ELR (cell line): Measurements from ENCODE around the gene RFLNA.

Experiments
- DNase-seq: peaks from one replicate; pipeline ENCODE4 v3.0.0-alpha.2; 2015; ENCODE audit warnings: low read depth

The RFLNA gene

GRCh38 chr12:124294780-124295341, at the start of gene RFLNA:
Gene RFLNA, plus strand, starts transcription at chr12:124295093. Its CDS starts 337 bp downstream, at chr12:124295430.
- no peak for DNase-seq

DNA sequence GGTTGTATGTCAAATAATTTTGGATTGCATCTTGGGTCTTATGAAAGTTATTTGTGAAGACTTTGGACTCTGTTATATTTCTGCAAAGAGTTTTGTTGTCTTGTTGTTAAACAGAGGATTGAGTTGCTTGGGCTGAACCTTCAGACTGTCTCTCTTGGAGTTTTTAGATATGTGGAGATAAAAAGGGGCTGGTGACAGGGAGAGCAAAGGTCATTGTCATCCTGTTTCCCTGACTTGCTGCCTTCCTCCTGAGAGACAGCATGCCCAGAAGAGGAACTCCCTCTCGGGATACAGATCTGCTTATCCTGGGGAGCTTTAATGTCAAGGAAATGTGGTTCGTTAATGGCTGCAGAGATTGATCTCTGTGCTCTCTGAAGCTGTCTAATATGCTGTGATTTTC, 47.6 kb upstream of the RFLNA start:
- DNase-seq, result no peak

- DNase-seq, result no peak
Measured at GRCh38 chr12:124248941-124249825, 45.7 kb upstream of the RFLNA start.

- no peak for DNase-seq
Measured at GRCh38 chr12:124251186-124251585, 43.7 kb upstream of the RFLNA start.

DNA sequence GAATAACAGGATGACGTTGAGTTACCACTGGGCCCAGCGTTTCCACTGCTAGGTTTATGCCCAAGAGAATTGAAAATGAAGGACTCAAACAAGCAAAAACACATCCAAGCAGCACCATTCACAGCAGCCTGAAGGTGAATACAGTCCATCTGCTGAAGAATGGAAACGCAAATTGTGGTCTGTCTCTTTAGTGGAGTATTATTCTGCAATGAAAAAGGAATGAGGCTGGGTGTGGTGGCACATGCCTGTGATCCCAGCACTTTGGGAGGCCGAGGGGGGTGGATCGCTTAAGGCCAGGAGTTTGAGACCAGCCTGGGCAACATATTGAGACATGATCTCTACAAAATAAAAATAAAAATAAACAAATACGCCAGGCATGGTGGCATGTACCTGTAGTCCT, 41.9 kb upstream of the RFLNA start:
- no peak for DNase-seq

DNA sequence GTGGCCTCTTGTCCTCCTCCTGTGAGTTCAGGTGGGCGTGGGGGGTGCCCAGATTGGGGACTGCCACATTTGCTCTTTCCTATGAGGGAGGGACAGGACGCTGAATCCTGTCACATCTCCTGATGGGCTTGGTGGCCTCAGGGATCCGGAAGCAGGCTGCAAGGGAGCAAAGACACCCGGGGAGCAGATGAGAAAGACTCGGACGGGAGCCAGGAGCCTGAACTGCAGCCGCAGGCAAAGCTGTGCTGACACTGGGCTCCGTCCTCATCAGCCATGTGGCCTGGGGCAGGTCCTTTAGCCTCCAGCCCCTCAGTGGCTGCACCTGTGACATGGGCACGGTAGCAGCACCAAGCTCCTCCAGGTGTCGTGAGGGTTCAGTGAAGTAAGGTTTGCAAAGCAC, 40.8 kb upstream of the RFLNA start:
- DNase-seq, result no peak

GRCh38 chr12:124259154-124260066, 35.5 kb upstream of the RFLNA start:
- DNase-seq, result peak; percentile 6

DNA sequence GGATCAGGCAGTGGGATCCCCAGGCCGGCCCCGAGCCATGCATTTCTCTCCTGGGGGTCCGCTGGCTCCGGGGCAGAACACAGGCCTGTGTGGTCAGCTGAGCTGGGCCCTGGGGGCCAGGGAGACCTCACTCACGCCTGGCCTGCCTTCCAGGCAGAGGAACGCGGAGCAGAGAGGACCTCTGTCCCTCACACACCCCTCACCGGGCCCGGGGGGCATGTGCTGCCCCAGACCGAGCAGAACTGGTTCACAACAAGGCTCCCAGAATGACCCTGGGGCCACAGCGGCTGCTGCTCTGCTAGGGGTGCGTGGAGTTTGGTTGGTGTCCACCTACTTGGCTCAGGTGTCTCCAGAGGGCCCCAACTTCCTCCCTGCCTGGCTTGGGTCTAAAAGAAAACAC, 33.0 kb upstream of the RFLNA start:
- DNase-seq, result no peak

DNA sequence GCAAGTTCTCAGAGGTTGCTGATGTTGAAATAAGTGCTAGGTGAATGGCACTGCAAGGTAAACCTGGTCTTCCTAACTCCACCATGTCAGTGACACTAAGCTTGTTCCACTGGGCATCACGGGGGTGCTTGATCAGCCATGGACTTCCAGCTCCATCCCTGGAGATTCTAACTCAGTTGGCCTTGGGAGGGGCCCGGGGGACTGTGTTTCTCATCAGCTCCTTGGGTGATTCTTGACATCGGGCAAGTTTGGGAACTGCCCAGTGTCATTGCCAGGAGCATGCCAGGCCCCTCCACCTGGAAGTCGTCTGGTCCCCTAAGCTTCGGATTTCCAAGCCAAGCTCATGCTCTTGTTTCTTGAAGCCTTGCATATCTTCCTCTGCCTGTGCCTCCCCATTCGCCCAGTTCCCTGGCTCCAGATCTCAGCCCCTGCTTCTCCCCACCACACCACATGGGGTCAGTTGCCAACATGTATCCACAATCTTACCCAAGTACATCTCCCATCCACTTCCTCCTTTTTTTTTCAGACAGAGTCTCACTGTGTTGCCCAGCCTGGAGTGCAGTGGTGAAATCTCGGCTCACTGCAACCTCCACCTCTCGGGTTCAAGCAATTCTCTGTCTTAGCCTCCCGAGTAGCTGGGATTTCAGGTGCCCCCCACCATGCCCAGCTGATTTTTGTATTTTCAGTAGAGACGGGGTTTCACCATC, 30.7 kb upstream of the RFLNA start:
- no peak for DNase-seq

DNA sequence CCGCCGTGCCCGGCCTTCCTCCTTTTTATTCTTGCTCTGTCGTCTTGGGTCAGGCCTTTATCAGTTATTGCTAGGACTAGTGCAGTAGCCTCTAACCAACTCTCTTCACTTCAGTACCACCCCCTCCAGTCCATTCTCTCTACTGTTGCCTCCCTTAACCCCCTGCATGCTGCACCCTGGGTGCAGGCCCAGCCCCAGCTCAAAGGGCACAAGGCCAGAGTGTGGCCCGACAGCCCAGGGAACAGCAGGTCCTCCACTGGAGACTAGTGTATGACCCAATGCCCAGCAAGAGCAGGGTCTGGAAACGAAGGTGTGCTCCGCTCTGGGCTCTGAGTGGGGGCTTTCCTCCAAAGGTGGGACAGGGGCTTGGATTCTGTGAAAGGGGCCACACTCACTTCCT, 30.0 kb upstream of the RFLNA start:
- no peak for DNase-seq

- no peak for DNase-seq
Measured at GRCh38 chr12:124267205-124267778, 27.6 kb upstream of the RFLNA start.

DNA sequence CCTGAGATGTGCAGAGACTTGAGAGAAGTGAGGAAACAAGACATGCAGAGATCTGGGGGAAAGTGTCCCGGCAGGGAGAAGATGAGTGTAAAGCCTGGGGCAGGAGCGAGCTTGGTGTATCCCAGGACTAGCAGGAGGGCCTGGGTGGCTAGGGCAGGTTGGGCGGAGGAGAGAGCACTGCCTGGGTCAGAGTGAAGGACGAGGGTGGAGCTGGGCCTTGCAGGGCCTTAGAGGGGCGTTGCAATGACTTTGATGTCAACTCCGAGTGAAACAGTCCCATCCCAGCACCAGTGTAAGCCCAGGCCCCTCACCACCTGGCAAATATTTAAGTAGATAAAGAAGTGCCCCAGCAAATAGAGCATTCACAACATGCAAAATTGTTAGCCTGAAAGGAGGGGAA, 24.2 kb upstream of the RFLNA start:
- DNase-seq, result no peak

GRCh38 chr12:124273630-124274029, 21.3 kb upstream of the RFLNA start:
- DNase-seq, result peak; percentile 59

DNA sequence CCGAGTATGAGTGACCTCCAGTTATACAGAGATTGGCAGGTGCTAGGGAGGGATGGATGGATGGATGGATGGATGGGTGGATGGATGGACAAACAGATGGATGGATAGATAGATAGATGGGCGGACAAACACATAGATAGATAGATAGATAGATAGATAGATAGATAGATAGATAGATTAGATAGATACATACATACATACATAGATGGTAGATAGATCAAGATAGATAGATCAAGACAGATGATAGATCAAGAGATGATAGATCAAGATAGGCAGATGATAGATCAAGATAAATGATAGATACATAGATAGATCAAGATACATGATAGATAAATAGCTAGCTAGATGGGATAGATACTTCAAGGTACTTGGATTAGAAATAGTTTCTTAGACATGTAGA, 18.6 kb upstream of the RFLNA start:
- no peak for DNase-seq

DNA sequence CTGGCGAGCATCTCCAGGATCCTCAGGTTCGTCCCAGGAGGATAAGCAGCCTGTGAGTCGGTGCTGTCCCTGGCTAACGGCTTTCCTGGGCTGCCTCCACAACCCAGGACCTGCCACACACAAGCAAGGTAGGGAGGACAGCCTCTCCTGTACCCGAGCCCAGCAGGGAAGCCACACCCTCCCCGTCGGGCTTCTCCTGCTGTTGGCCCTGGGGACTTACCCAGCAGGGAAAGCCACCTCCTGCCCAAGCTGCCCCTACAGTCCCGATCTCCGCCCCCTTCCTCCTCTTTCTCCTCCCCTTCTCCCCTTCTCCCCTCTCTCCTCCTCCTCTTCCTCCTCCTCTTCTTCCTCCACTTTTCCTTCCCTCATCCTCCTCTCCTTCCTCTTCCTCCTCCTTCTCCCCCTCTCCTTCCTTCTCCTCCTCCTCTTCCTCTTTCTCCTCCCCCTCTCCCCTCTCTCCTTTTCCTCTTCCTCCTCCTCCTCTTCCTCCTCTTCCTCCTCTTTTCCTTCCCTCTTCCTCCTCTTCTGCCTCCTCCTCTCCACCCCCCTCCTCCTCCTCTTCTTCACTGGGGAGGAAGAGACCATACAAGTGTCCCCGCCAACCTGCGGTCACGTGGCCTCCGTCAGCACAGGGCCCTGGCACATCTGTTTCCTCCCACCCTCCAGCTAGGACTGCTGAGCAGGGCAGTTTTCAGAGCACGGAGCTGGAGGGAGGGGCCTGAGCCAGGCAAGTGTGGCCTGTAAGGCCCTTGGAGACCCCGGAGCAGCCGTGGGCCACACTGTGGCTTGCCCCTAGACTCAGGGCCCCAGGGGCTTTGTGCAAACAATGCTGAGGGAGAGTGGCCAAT, 17.3 kb upstream of the RFLNA start:
- DNase-seq, result no peak

GRCh38 chr12:124278389-124279101, 16.3 kb upstream of the RFLNA start:
- DNase-seq, result no peak

DNA sequence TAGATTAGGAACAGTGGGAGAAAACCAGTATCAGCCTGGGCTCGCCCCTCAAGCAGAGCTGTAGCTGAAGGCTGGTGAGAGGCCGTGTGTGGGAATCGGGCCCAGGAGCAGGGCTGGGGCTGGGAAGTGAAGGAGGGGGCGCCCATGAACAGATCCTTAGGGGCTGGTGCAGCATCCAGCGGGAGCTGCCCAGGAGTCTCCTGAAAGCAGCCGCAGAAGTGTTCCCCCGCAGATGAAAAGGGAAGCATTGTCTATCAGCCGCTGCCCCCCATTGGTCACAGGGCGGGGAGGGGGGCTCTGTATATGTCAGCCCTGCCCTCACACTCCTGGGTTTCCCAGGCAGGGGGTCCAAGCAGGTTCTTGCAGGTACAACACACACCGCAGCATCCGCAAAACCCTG, 15.6 kb upstream of the RFLNA start:
- no peak for DNase-seq

DNA sequence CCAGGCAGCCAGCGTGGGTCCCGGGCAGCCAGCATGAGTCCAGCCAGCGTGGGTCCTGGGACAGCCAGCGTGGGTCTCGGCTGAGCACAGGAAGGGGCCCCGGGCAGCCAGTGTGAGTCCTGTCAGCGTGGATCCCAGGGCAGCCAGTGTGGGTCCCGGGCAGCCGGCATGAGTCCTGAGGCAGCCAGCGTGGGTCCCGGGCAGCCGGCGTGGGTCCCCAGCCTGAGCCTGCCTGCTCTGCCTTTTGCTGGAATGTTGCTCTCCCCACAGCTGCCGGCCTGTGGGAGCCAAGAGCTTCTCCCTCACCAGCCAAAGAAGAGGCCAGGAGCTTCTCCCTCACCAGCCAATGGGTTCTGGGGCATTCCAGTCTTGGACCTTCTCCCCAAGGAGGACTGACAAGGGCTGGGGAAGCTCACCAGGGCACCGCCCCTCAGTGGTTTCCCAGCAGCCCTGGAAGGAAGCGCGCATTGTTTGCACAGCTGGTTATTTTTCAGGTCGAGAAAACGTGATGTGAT, 15.0 kb upstream of the RFLNA start:
- DNase-seq, result no peak

- DNase-seq, result no peak
Measured at GRCh38 chr12:124281309-124281708, 13.6 kb upstream of the RFLNA start.

- DNase-seq, result no peak
Measured at GRCh38 chr12:124282287-124282686, 12.6 kb upstream of the RFLNA start.
